Stimulated activated CD4-positive, alpha-beta T cell treated with anti-CD3 and anti-CD28 coated beads, Interleukin-4, amount 100 ng/mL, for 48 hours (primary cell): ENCODE measurements around the gene GRAMD2B.

ENCODE experiments used
- DNase-seq, 2 donors: peaks; one replicate each; pipeline ENCODE4 v3.0.0-alpha.2; 2020; ENCODE audit warnings: low read depth in 2 of 2

Gene GRAMD2B

DNA sequence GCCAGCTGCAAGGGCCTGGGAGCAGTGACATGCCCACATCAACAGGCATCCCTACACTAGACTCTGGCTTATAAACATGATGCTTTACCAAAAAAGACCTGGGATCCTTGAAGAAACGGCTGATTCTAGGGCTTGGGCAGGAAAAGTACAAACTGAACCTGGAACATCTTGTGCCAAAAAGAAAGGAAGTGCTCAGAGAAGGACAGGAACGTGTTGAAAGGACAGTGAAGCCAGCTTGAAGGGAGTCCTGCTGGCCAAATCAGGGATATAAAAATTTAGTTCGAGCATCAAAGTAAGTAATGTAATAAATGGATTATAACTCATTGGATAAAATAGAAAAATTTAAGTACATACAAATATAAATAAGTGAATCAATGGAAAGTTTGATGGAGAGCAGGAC, 113.7 kb downstream of the GRAMD2B start:
- no peak for DNase-seq

DNA sequence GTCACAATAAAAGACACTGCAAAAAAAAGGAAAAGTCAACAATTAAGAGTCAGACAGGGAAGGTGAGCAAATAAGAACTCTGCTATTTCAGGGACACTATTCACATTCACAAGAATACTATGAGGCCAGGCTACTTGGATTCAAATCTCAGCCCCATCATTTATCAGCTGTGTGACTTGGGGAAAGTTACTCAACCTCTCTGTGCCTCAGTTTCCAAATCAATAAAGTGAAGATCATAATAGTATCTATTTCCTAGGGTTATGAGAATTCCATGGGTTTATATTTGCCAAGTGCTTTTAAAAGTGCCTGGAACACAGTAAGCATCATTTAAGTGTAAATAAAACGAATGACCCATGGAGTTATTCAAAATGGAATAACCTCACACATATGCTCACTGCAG, 115.4 kb downstream of the GRAMD2B start:
- DNase-seq = no peak

DNA sequence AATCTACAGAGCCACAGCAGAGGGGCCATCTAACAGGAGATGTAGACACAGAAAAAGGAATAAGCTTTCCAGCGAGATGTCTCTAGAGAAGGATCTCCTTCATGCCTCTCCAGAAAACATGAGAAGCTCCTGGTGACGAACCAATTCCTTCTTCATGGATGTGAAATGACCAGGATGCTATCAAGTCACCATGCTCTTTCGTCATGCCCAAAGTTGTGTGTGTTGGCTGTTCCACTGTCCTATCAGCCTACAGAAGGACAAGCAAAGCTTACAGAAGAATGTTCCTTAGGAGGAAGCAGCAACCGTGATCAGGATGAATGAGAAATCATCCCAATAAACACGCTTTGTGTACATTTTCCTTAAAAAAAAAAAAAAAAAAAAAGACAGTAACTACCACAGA, 117.4 kb downstream of the GRAMD2B start:
- DNase-seq = no peak

DNA sequence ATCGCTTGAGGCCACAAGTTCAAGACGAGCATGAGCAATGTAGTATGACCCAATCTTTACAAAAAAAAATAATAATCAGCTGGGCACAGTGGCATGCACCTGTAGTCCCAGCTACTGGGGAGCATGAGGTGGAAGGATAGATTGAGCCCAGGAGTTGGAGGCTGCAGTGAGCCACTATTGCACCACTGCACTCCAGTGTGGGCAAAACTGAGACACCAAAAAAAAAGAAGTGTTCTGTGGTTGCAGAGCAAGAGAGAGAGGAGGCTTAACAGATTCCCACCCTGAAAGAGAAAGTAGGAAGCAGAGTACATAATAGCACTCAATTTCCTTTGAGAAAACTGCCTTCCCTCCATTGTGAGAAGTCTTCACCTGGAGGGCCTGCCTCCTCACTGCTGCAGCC, 119.2 kb downstream of the GRAMD2B start:
- DNase-seq = no peak

DNA sequence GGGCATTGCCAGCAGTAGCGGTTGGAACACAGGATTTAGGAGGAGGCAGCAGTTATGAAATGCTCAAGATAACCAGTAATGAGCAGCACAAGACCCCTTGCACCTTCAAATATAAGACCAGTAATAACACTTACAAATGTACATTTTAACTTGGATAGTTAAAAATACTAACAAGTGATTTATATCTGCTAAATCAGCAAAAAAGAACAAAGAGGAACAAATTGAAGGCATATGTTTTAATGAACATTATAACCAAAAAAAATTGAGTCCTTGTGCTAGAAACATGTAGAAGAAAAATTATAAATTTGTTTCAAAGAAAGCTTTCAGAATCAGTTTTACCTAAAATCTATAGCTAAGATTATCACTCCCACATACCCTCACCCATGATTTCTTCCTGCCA, 119.8 kb downstream of the GRAMD2B start:
- DNase-seq = no peak

DNA sequence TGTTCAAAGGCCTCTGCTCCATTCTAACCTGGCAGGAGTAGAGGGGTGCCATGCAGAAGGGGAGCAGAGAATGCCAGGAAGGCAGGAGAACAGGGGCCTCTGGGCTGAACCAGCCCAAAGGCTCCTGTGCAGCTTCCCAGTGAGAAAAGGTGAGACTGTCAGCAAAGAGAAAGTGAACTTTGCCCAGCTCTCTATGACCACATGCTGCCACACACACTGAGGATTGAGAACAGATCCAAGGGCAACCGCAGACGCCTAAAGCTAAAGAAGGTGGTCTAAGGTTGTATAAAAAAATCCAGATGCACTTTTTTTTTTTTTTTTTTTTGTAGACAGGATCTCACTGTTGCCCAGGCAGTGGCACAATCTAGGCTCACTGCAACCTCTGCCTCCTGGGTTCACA, 120.5 kb downstream of the GRAMD2B start:
- DNase-seq = no peak
